ENCODE measurements around the gene CCNDBP1.

DNA sequence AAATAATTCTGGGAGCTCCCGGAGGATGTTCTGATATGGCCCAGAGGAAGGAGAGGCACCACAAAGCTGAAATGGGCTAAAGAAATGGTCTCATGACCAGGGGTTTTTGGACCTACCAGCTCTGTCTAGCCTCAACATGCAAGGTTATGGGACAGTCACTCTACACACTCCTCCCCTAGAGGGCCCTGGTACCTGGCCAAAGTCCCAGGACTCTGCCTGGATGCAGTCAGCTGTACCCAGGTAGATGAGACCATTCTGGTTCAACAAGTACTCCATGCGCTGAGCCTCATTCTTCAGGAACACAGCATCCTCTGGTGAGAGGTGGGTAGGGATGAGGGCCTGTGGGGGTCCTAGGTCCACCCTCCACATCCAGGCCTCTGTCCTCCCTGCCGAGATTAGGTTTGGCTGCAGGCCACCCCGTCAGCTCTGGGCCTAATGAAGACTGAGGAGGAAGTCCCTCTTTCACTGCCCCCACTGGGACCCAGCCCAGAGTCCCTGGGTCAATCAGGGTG lies 26.1 kb downstream of the CCNDBP1 start:
- TF ChIP-seq GATA3 (IDR thresholded peaks at IDR 0.05; ENCODE audit: low read depth, low read length) (no peak), GATA2 (IDR thresholded peaks at IDR 0.05; ENCODE audit: low read depth, low read length) (no peak)
